ENCODE measurements around the gene ZBED2. TPM values are rescaled to one million over a fixed set of nuclear protein-coding genes. Genes with fewer than 3 reads are reported as not detected.

The ZBED2 gene
- total and polyA plus RNA-seq, 2 experiments from 2014 or later: 0.50 to 0.66 TPM

GRCh38 chr3:111605018-111605417 lies 9.9 kb upstream of the ZBED2 start:
- H3K79me2 ChIP-seq: no peaks in the 10 kb centered on the region
- no peak overlapping the region for H3K4me2 ChIP-seq
- no peaks in the 10 kb centered on the region for H4K20me1 ChIP-seq (ENCODE audit: insufficient read depth, poor library complexity, severe bottlenecking)
- H3K4me1 ChIP-seq (ENCODE audit: insufficient read depth): no peaks in the 10 kb centered on the region
- TF ChIP-seq EZH2phosphoT487 (IDR thresholded peaks at IDR 0.05; ENCODE audit: low read depth, severe bottlenecking, unreplicated experiment) (no peak), EZH2 (IDR thresholded peaks at IDR 0.05; ENCODE audit: borderline replicate concordance) (no peak)
- TF ChIP-seq, protein P1, sequence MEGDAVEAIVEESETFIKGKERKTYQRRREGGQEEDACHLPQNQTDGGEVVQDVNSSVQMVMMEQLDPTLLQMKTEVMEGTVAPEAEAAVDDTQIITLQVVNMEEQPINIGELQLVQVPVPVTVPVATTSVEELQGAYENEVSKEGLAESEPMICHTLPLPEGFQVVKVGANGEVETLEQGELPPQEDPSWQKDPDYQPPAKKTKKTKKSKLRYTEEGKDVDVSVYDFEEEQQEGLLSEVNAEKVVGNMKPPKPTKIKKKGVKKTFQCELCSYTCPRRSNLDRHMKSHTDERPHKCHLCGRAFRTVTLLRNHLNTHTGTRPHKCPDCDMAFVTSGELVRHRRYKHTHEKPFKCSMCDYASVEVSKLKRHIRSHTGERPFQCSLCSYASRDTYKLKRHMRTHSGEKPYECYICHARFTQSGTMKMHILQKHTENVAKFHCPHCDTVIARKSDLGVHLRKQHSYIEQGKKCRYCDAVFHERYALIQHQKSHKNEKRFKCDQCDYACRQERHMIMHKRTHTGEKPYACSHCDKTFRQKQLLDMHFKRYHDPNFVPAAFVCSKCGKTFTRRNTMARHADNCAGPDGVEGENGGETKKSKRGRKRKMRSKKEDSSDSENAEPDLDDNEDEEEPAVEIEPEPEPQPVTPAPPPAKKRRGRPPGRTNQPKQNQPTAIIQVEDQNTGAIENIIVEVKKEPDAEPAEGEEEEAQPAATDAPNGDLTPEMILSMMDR (IDR thresholded peaks at IDR 0.05; ENCODE audit: poor library complexity): no peak
- no peaks in the 10 kb centered on the region for H3K9me2 ChIP-seq (replicated peaks; ENCODE audit: insufficient read depth)
- no peak overlapping the region for H3K4me3 ChIP-seq
- H3K27me3 ChIP-seq: no peaks in the 10 kb centered on the region
- no peak overlapping the region for H3K27ac ChIP-seq
- no peaks in the 10 kb centered on the region for H3K36me3 ChIP-seq (replicated peaks; ENCODE audit: insufficient read depth, low read depth)
- H3K9me3 ChIP-seq (ENCODE audit: low read depth): no peaks in the 10 kb centered on the region
- no peak overlapping the region for H2AFZ ChIP-seq
- DNase-seq (ENCODE audit: low spot score): no peak

DNA sequence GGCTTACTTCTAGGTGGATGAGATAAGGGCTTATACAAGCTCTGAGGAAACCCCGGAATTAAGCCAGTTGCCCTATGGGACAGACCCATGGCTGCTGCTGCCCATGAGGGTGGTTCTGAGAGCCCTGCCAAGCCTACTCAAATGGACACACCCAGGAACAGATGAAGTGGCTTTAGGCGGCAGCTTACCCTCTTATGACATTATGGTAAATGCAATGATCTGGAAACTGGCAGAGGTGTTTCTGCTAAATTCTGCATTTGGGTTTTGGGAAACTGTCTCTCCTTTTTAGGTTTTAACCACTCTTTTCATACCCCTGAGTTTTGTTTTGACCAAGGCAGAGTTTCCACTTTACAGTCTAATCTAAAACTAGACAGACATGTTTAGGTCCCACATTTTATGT lies 9.0 kb upstream of the ZBED2 start:
- no peaks in the 10 kb centered on the region for H3K36me3 ChIP-seq (replicated peaks; ENCODE audit: insufficient read depth, low read depth)
- no peak overlapping the region for H3K4me2 ChIP-seq
- H4K20me1 ChIP-seq (ENCODE audit: insufficient read depth, poor library complexity, severe bottlenecking): no peaks in the 10 kb centered on the region
- no peaks in the 10 kb centered on the region for H3K4me1 ChIP-seq (ENCODE audit: insufficient read depth)
- TF ChIP-seq, protein P1 (IDR thresholded peaks at IDR 0.05; ENCODE audit: poor library complexity): no peak
- no peak for TF ChIP-seq EZH2phosphoT487 (IDR thresholded peaks at IDR 0.05; ENCODE audit: low read depth, severe bottlenecking, unreplicated experiment)
- no peak for TF ChIP-seq EZH2 (IDR thresholded peaks at IDR 0.05; ENCODE audit: borderline replicate concordance)
- 91% methylated on average over 2 of the region's 2 CpGs for WGBS (ENCODE audit: low lambda C conversion rate, missing lambda C conversion rate)
- no peak overlapping the region for H3K4me3 ChIP-seq
- no peaks in the 10 kb centered on the region for H3K9me2 ChIP-seq (replicated peaks; ENCODE audit: insufficient read depth)
- H3K27ac ChIP-seq: no peak overlapping the region
- DNase-seq (ENCODE audit: low spot score): no peak
- H3K79me2 ChIP-seq: no peaks in the 10 kb centered on the region
- no peak overlapping the region for H2AFZ ChIP-seq
- H3K27me3 ChIP-seq: no peaks in the 10 kb centered on the region
- no peaks in the 10 kb centered on the region for H3K9me3 ChIP-seq (ENCODE audit: low read depth)

GRCh38 chr3:111603679-111604078 lies 8.5 kb upstream of the ZBED2 start:
- Histone ChIP-seq H3K4me3 (no peak overlapping the region), H3K4me1 (ENCODE audit: insufficient read depth) (no peaks in the 10 kb centered on the region), H4K20me1 (ENCODE audit: insufficient read depth, poor library complexity, severe bottlenecking) (no peaks in the 10 kb centered on the region), H3K36me3 (replicated peaks; ENCODE audit: insufficient read depth, low read depth) (no peaks in the 10 kb centered on the region), H2AFZ (no peak overlapping the region), H3K9me3 (ENCODE audit: low read depth) (no peaks in the 10 kb centered on the region), H3K4me2 (no peak overlapping the region), H3K27me3 (no peaks in the 10 kb centered on the region), H3K79me2 (no peaks in the 10 kb centered on the region), H3K27ac (no peak overlapping the region), H3K9me2 (replicated peaks; ENCODE audit: insufficient read depth) (no peaks in the 10 kb centered on the region)
- 100% methylated on average over 1 of the region's 1 CpG for WGBS (ENCODE audit: low lambda C conversion rate, missing lambda C conversion rate)
- TF ChIP-seq EZH2phosphoT487 (IDR thresholded peaks at IDR 0.05; ENCODE audit: low read depth, severe bottlenecking, unreplicated experiment) (no peak), EZH2 (IDR thresholded peaks at IDR 0.05; ENCODE audit: borderline replicate concordance) (no peak)
- TF ChIP-seq, protein P1 (IDR thresholded peaks at IDR 0.05; ENCODE audit: poor library complexity): no peak
- DNase-seq (ENCODE audit: low spot score): no peak

DNA sequence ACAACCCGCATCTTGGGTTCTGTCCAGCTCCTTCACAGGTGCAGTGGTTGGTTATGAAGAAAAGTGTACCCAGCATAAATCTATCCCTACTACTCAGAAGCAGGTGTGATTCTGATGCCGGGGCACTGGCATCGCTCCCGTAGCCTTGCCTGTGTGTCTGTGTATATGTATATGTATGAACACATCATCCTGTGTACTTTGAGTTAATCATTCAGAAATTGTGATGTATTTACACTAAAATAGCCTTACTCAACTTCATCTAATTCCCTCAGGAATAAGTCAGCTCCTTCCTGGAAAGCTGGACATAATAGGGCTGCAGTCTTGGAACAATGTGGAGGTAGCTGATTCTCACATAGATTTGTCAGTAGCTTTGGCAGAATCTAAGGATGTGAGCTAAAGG lies 6.7 kb upstream of the ZBED2 start:
- no peak overlapping the region for H2AFZ ChIP-seq
- TF ChIP-seq, protein P1 (IDR thresholded peaks at IDR 0.05; ENCODE audit: poor library complexity): no peak
- TF ChIP-seq EZH2 (IDR thresholded peaks at IDR 0.05; ENCODE audit: borderline replicate concordance): no peak
- no peak for TF ChIP-seq EZH2phosphoT487 (IDR thresholded peaks at IDR 0.05; ENCODE audit: low read depth, severe bottlenecking, unreplicated experiment)
- H3K36me3 ChIP-seq (replicated peaks; ENCODE audit: insufficient read depth, low read depth): no peaks in the 10 kb centered on the region
- WGBS (ENCODE audit: low lambda C conversion rate, missing lambda C conversion rate): 86% methylated on average over 4 of the region's 4 CpGs
- H3K9me3 ChIP-seq (ENCODE audit: low read depth): no peaks in the 10 kb centered on the region
- DNase-seq (ENCODE audit: low spot score): no peak
- H3K4me3 ChIP-seq: no peak overlapping the region
- no peak overlapping the region for H3K4me2 ChIP-seq
- no peaks in the 10 kb centered on the region for H3K9me2 ChIP-seq (replicated peaks; ENCODE audit: insufficient read depth)
- no peaks in the 10 kb centered on the region for H3K79me2 ChIP-seq
- no peak overlapping the region for H3K27ac ChIP-seq
- no peaks in the 10 kb centered on the region for H3K27me3 ChIP-seq
- H3K4me1 ChIP-seq (ENCODE audit: insufficient read depth): no peaks in the 10 kb centered on the region
- H4K20me1 ChIP-seq (ENCODE audit: insufficient read depth, poor library complexity, severe bottlenecking): no peaks in the 10 kb centered on the region
